HepG2 (cell line): ENCODE results near the gene GSTM2. TPM values are rescaled to one million over a fixed set of nuclear protein-coding genes. Genes with fewer than 3 reads are reported as not detected.
"Not testable (repeated sequence)": the region's sequence is repeated elsewhere in the genome, so short reads cannot be mapped to it uniquely, and the experiment has no call there.

Experiments used
- ATAC-seq: fragments of 200-7000 bp; cut with Tn5 transposase; 3 replicates; pipeline ENCODE4 v1.9.1; 2020; ENCODE audit warnings: mild to moderate bottlenecking, moderate library complexity
- BruUV-seq: library from RNA; stranded (reverse); fragments of 400-500 nt; replicated peaks from 2 replicates; lab custom pipeline; 2021; lab: Mats Ljungman, UMichigan
- CTCF ChIA-PET: fragments of 300-600 bp; formaldehyde crosslinking; extraction: SDS; loops from one replicate; lab custom pipeline; 2021; ENCODE audit warnings: low total read pairs, inconsistent platforms, low intra/inter-chr PET ratio; lab: Yijun Ruan, JAX
- POLR2A ChIA-PET: fragments of 350-600 bp; sonication (Branson Sonifier 250); formaldehyde crosslinking; loops from one replicate; lab custom pipeline; 2020; ENCODE audit warnings: antibody characterized with exemption, inconsistent platforms; lab: Yijun Ruan, JAX
- DNase-seq: peaks from one replicate; pipeline ENCODE4 v3.0.0-alpha.2; 2015; ENCODE audit warnings: low spot score
- FAIRE-seq: peaks from 3 replicates; lab custom pipeline; 2011; peaks lifted over from hg19 to GRCh38; lab: Jason Lieb, UNC
- H2AFZ ChIP-seq: one replicate; pipeline ENCODE4 v1.6.1; 2011; ENCODE audit warnings: low read length, inconsistent platforms
- H3K27ac ChIP-seq: fragments of 300-600 bp; 3 replicates; pipeline ENCODE4 v1.8.0; 2011; ENCODE audit warnings: mixed run types, mild to moderate bottlenecking, mixed read lengths, low read length, inconsistent platforms; ENCODE audit not compliant: insufficient read depth; ENCODE audit errors: extremely low read length
- H3K27me3 ChIP-seq, 2 experiments: fragments of 200-600 bp in 1 of 2; 2 replicates in 1 of 2; 3 replicates in 1 of 2; pipeline versions ENCODE4 v1.6.0 to v1.8.0; 2011; ENCODE audit warnings: low read length in 2 of 2, mild to moderate bottlenecking in 2 of 2, moderate library complexity in 2 of 2, inconsistent platforms in 1 of 2; ENCODE audit not compliant: insufficient read depth in 2 of 2, control insufficient read depth in 1 of 2
- H3K36me3 ChIP-seq, 2 experiments: fragments of 200-600 bp in 1 of 2; replicated peaks in 1 of 2; 2 replicates in 1 of 2; 3 replicates in 1 of 2; pipeline versions ENCODE4 v1.5.1 to v1.8.0; 2011; ENCODE audit warnings: low read length in 2 of 2, inconsistent platforms in 1 of 2; ENCODE audit not compliant: insufficient read depth in 2 of 2, control insufficient read depth in 1 of 2
- H3K4me1 ChIP-seq: 2 replicates; pipeline ENCODE4 v1.5.1; 2012; ENCODE audit warnings: low read length, inconsistent platforms; ENCODE audit not compliant: insufficient read depth
- H3K4me2 ChIP-seq: 2 replicates; pipeline ENCODE4 v1.6.0; 2011; ENCODE audit warnings: low read depth, low read length, inconsistent platforms
- H3K4me3 ChIP-seq, 3 experiments: fragments of 200-600 bp in 1 of 3; sonication (generic), shearing (Covaris generic) in 1 of 3; replicated peaks in 1 of 3; 2 replicates each; pipeline ENCODE4 v1.5.1; 2011 to 2016; ENCODE audit warnings: low read length in 3 of 3, inconsistent platforms in 2 of 3, low read depth in 2 of 3, mild to moderate bottlenecking in 2 of 3, control low read depth in 1 of 3, mixed read lengths in 1 of 3; ENCODE audit not compliant: insufficient read depth in 1 of 3
- H3K79me2 ChIP-seq: one replicate; pipeline ENCODE4 v1.6.1; 2011; ENCODE audit warnings: low read length, inconsistent platforms; ENCODE audit not compliant: insufficient read depth
- H3K9ac ChIP-seq: 2 replicates; pipeline ENCODE4 v1.6.0; 2011; ENCODE audit warnings: mild to moderate bottlenecking, low read depth, low read length, inconsistent platforms; ENCODE audit not compliant: insufficient read depth
- H3K9me3 ChIP-seq: 2 replicates; pipeline ENCODE4 v1.5.1; 2012; ENCODE audit warnings: mild to moderate bottlenecking, low read length
- H4K20me1 ChIP-seq: 2 replicates; pipeline ENCODE4 v1.6.0; 2011; ENCODE audit warnings: inconsistent platforms, mild to moderate bottlenecking, low read length, moderate library complexity; ENCODE audit not compliant: insufficient read depth
- HOXA5 ChIP-seq: sonication (generic); formaldehyde crosslinking; IDR thresholded peaks from 2 replicates; pipeline ENCODE4 v1.4.0; 2020; ENCODE audit warnings: missing genetic modification reagents
- WGBS: methylation state at CpG from one replicate; pipeline ENCODE4 v1.1.6; 2017; ENCODE audit warnings: low lambda C conversion rate; 5-methylcytosine and 5-hydroxymethylcytosine counted together
- in situ Hi-C: cut with HindIII; loops from 2 replicates; pipeline ENCODE4 v1.10.0; 2017; ENCODE audit warnings: low pct_unique_long_range_greater_than_20kb; ENCODE audit not compliant: extremely low pct_ligation_motif_present
- intact Hi-C: fragments of 100-400 bp; cut with micrococcal nuclease; formaldehyde crosslinking; loops from one replicate; pipeline ENCODE4 v1.10.0; 2022; ENCODE audit not compliant: unreplicated experiment
- polyA plus RNA-seq, 8 experiments: library from polyadenylated mRNA; depleted of rRNA in 3 of 8; stranded (reverse) in 7 of 8; unstranded in 1 of 8; fragments of >200 nt; fragmentation: Illumina TruSeq in 4 of 8; extraction: Trizol in 4 of 8; gene quantifications; 2 replicates each; pipeline versions ENCODE4 v1.2.1 to v1.2.3, GENCODE V29; 2011 to 2016; ENCODE audit warnings: low read depth in 4 of 8, missing spikeins in 1 of 8, mixed read lengths in 1 of 8; ENCODE audit not compliant: insufficient read depth in 1 of 8
- total RNA-seq, 5 experiments: library from RNA; depleted of rRNA; stranded (reverse); fragments of >200 nt; fragmentation: Illumina TruSeq; extraction: Trizol; gene quantifications; 2 replicates each; pipeline ENCODE4 v1.2.3, GENCODE V29; 2016; ENCODE audit warnings: low read depth in 1 of 5

Gene GSTM2
- total and polyA plus RNA-seq, 2 of the 13 experiments (the other 11 are each of a cell fraction or from before 2014, with no cell fraction given) = 7.0 to 15.0 TPM

GRCh38 chr1:109671067-109671466, 3.2 kb downstream of the GSTM2 start:
- CTCF ChIA-PET = no interaction called here
- no peak overlapping the region for H3K4me3 ChIP-seq
- no peaks in the 10 kb centered on the region for H3K79me2 ChIP-seq
- BruUV-seq = no TSS peak
- H3K36me3 ChIP-seq = no peaks in the 10 kb centered on the region
- no peaks in the 10 kb centered on the region for H3K27me3 ChIP-seq
- no peaks in the 10 kb centered on the region for H3K9me3 ChIP-seq
- no peak for TF ChIP-seq HOXA5
- no peak overlapping the region for H3K27ac ChIP-seq
- FAIRE-seq = no peak
- H3K9ac ChIP-seq = no peak overlapping the region
- 86% methylated on average over 3 of the region's 5 CpGs for WGBS
- intact Hi-C loops = no loop called here
- H3K4me1 ChIP-seq = peaks cover 13% of the 10 kb centered on the region
- POLR2A ChIA-PET = no interaction called here
- H3K4me2 ChIP-seq = no peak overlapping the region
- no peaks in the 10 kb centered on the region for H4K20me1 ChIP-seq
- DNase-seq = no peak
- ATAC-seq = no peak
- in situ Hi-C loops = no loop called here
- H2AFZ ChIP-seq = no peak overlapping the region

- H2AFZ ChIP-seq, in situ Hi-C loops: not testable (repeated sequence)
Measured at GRCh38 chr1:109673861-109674260, 6.0 kb downstream of the GSTM2 start.

GRCh38 chr1:109676683-109677381, 9.0 kb downstream of the GSTM2 start:
- H3K36me3 ChIP-seq, H3K9me3 ChIP-seq, H4K20me1 ChIP-seq, intact Hi-C loops, POLR2A ChIA-PET, ATAC-seq, H3K9ac ChIP-seq, H3K27ac ChIP-seq, BruUV-seq, H3K4me1 ChIP-seq, H3K79me2 ChIP-seq, H3K4me3 ChIP-seq, in situ Hi-C loops, H3K4me2 ChIP-seq, DNase-seq, CTCF ChIA-PET, H3K27me3 ChIP-seq, FAIRE-seq, H2AFZ ChIP-seq: not testable (repeated sequence)
- 79% methylated on average over 2 of the region's 3 CpGs for WGBS

More at GRCh38 chr1:109673861-109674260, 6.0 kb downstream of the GSTM2 start:
- H4K20me1 ChIP-seq, H3K79me2 ChIP-seq, H3K27ac ChIP-seq, DNase-seq, H3K36me3 ChIP-seq, BruUV-seq, H3K4me1 ChIP-seq, ATAC-seq, H3K27me3 ChIP-seq, intact Hi-C loops, H3K4me3 ChIP-seq, FAIRE-seq, H3K9me3 ChIP-seq, H3K9ac ChIP-seq, H3K4me2 ChIP-seq, CTCF ChIA-PET, POLR2A ChIA-PET: not testable (repeated sequence)
- WGBS = 88% methylated on average over 2 of the region's 2 CpGs
